Measurements from ENCODE around the gene A1BG. TPM values are rescaled to one million over a fixed set of nuclear protein-coding genes. Genes with fewer than 3 reads are reported as not detected.

A1BG gene
- total and polyA plus RNA-seq, 2 of the 8 experiments (the other 6 are each of a cell fraction or from before 2014, with no cell fraction given), result 20.8 to 69.6 TPM

- TF ChIP-seq EZH2 (IDR thresholded peaks at IDR 0.05; ENCODE audit: low read depth, low read length, severe bottlenecking) (no peak), TEAD4 (IDR thresholded peaks at IDR 0.05; ENCODE audit: low read depth, low read length) (no peak), CHD1 (IDR thresholded peaks at IDR 0.05; ENCODE audit: low read depth, low read length) (no peak)
These were observed 41.9 kb downstream of the A1BG start (continued) for GRCh38 chr19:58311345-58311865.
